ENCODE data around the gene TCEA2.

TCEA2 gene

GRCh38 chr20:64121586-64121985 lies 58.6 kb downstream of the TCEA2 start:
- no peak for DNase-seq
- TF ChIP-seq GATA1 (IDR thresholded peaks at IDR 0.05; ENCODE audit: low read depth, low read length) (no peak), POLR2A (IDR thresholded peaks at IDR 0.05; ENCODE audit: low read length) (no peak)

All from erythroblast (primary cell).